GM23338 (cell line): ENCODE results near the gene DSG1.
A peak's percentile ranks its signal among the peaks of the same experiment; 100 is the strongest.

Source experiments
- CREB1 ChIP-seq: fragments of 250-450 bp; sonication (Bioruptor Pico); IDR thresholded peaks from 2 replicates; pipeline ENCODE4 v1.5.0; 2020; ENCODE audit warnings: low read depth, mild to moderate bottlenecking, moderate library complexity
- CTCF ChIP-seq, 2 experiments: fragments of 200-600 bp in 1 of 2; sonication (generic) in 1 of 2; conservative IDR thresholded peaks; 2 replicates each; pipeline versions ENCODE4 v1.5.1 to v1.6.1; 2016 to 2017; ENCODE audit warnings: antibody characterized with exemption in 2 of 2, low read depth in 2 of 2, mild to moderate bottlenecking in 2 of 2, moderate library complexity in 1 of 2
- ETS1 ChIP-seq: IDR thresholded peaks from 2 replicates; pipeline ENCODE4 v1.6.1; 2016; ENCODE audit warnings: antibody characterized with exemption
- EZH2 ChIP-seq: fragments of 200-600 bp; sonication (generic); IDR thresholded peaks from one replicate; pipeline ENCODE4 v1.8.0; 2017; ENCODE audit warnings: antibody characterized with exemption, mild to moderate bottlenecking, low read depth; ENCODE audit not compliant: unreplicated experiment
- EZH2phosphoT487 ChIP-seq: fragments of 200-600 bp; sonication (generic); IDR thresholded peaks from one replicate; pipeline ENCODE4 v1.8.1; 2018; ENCODE audit warnings: antibody characterized with exemption; ENCODE audit not compliant: unreplicated experiment
- JUNB ChIP-seq: IDR thresholded peaks from one replicate; pipeline ENCODE4 v1.6.1; 2016; ENCODE audit warnings: antibody characterized with exemption; ENCODE audit not compliant: unreplicated experiment
- NANOG ChIP-seq: IDR thresholded peaks from 2 replicates; pipeline ENCODE4 v1.6.1; 2016; ENCODE audit warnings: antibody characterized with exemption, borderline replicate concordance
- POLR2AphosphoS5 ChIP-seq: IDR thresholded peaks from 2 replicates; pipeline ENCODE4 v1.6.1; 2016; ENCODE audit warnings: antibody characterized with exemption, low read depth
- REST ChIP-seq: IDR thresholded peaks from one replicate; pipeline ENCODE4 v1.6.1; 2018; ENCODE audit warnings: antibody characterized with exemption; ENCODE audit not compliant: unreplicated experiment
- STAT1 ChIP-seq: IDR thresholded peaks from one replicate; pipeline ENCODE4 v1.6.1; 2016; ENCODE audit warnings: antibody characterized with exemption; ENCODE audit not compliant: unreplicated experiment
- ZNF114 ChIP-seq: fragments of 250-450 bp; sonication (Bioruptor Pico); IDR thresholded peaks from 2 replicates; pipeline ENCODE4 v1.5.0; 2020; ENCODE audit warnings: mild to moderate bottlenecking, moderate library complexity
- ZNF331 ChIP-seq: fragments of 250-450 bp; sonication (Bioruptor Pico); IDR thresholded peaks from 2 replicates; pipeline ENCODE4 v1.5.0; 2020; ENCODE audit warnings: low read depth, mild to moderate bottlenecking, moderate library complexity

GRCh38 chr18:31281437-31281836 is 36.5 kb upstream of the DSG1 start:
- no peak for TF ChIP-seq CTCF (conservative IDR thresholded peaks at IDR 0.05; ENCODE audit: low read depth in 2 of 2)
- TF ChIP-seq POLR2AphosphoS5: no peak
- no peak for TF ChIP-seq STAT1
- no peak for TF ChIP-seq EZH2
- TF ChIP-seq EZH2phosphoT487: no peak
- no peak for TF ChIP-seq REST
- TF ChIP-seq ETS1: no peak
- no peak for TF ChIP-seq JUNB
- peak; percentile 92 for TF ChIP-seq NANOG
- TF ChIP-seq CREB1 (CRISPR knock-in tag): 0 out of 2 replicates have a peak, but pooled peaks have one; percentile 10
- TF ChIP-seq ZNF114: no peak
- TF ChIP-seq ZNF331 (CRISPR knock-in tag): no peak
